NT2/D1 (cell line): Measurements from ENCODE around the gene TTLL7.
"Not testable (repeated sequence)": the region's sequence is repeated elsewhere in the genome, so short reads cannot be mapped to it uniquely, and the experiment has no call there.

ENCODE experiments used
- DNase-seq: peaks from one replicate; pipeline ENCODE4 v3.0.0-alpha.2; 2011; ENCODE audit warnings: low read depth, low spot score
- H3K27me3 ChIP-seq: 2 replicates; pipeline ENCODE4 v1.6.0; 2011; ENCODE audit warnings: mild to moderate bottlenecking; ENCODE audit not compliant: insufficient read length, insufficient read depth
- H3K36me3 ChIP-seq: 2 replicates; pipeline ENCODE4 v1.6.1; 2011; ENCODE audit warnings: mild to moderate bottlenecking, low read length, mixed read lengths; ENCODE audit not compliant: insufficient read depth, insufficient read length
- H3K4me1 ChIP-seq: 2 replicates; pipeline ENCODE4 v1.5.1; 2011; ENCODE audit not compliant: insufficient read depth, insufficient read length
- H3K4me3 ChIP-seq: 2 replicates; pipeline ENCODE4 v1.5.1; 2011; ENCODE audit warnings: low read depth; ENCODE audit not compliant: insufficient read length
- H3K9ac ChIP-seq: 2 replicates; pipeline ENCODE4 v1.6.0; 2011; ENCODE audit warnings: low read depth; ENCODE audit not compliant: insufficient read length
- H3K9me3 ChIP-seq: 2 replicates; pipeline ENCODE4 v1.5.1; 2011; ENCODE audit warnings: mild to moderate bottlenecking, low read length; ENCODE audit not compliant: insufficient read depth
- SUZ12 ChIP-seq: IDR thresholded peaks from 2 replicates; pipeline ENCODE4 v1.6.1; 2011; ENCODE audit not compliant: insufficient read length, insufficient read depth; ENCODE audit errors: extremely low read depth
- YY1 ChIP-seq: IDR thresholded peaks from 2 replicates; pipeline ENCODE4 v1.6.1; 2011; ENCODE audit not compliant: insufficient read length, insufficient read depth
- ZNF274 ChIP-seq: IDR thresholded peaks from 2 replicates; pipeline ENCODE4 v1.6.1; 2011; ENCODE audit warnings: mild to moderate bottlenecking, low read depth, low read length

Gene TTLL7

GRCh38 chr1:83994111-83994510, 4.8 kb downstream of the TTLL7 start:
- Histone ChIP-seq H3K4me1 (no peaks in the 10 kb centered on the region), H3K9ac (no peak overlapping the region), H3K27me3 (peaks cover 15% of the 10 kb centered on the region), H3K36me3 (no peaks in the 10 kb centered on the region), H3K4me3 (no peak overlapping the region), H3K9me3 (no peaks in the 10 kb centered on the region)
- TF ChIP-seq ZNF274, result no peak
- no peak for TF ChIP-seq YY1
- no peak for TF ChIP-seq SUZ12
- no peak for DNase-seq

GRCh38 chr1:83990734-83991133, 8.2 kb downstream of the TTLL7 start:
- Histone ChIP-seq H3K4me1 (no peaks in the 10 kb centered on the region), H3K27me3 (no peaks in the 10 kb centered on the region), H3K36me3 (no peaks in the 10 kb centered on the region), H3K4me3 (no peak overlapping the region), H3K9ac (no peak overlapping the region), H3K9me3 (peaks cover 10% of the 10 kb centered on the region; the same call in 1 of the 2 replicates)
- no peak for DNase-seq
- TF ChIP-seq ZNF274, result no peak
- TF ChIP-seq YY1, result no peak
- TF ChIP-seq SUZ12, result no peak

GRCh38 chr1:83985048-83985447, 13.9 kb downstream of the TTLL7 start:
- no peak overlapping the region for H3K9ac ChIP-seq
- TF ChIP-seq SUZ12 (no peak), ZNF274 (no peak), YY1 (no peak)
- no peak overlapping the region for H3K4me3 ChIP-seq
- no peaks in the 10 kb centered on the region for H3K36me3 ChIP-seq
- peaks cover 19% of the 10 kb centered on the region; the same call in 1 of the 2 replicates for H3K9me3 ChIP-seq
- no peaks in the 10 kb centered on the region for H3K27me3 ChIP-seq
- no peak for DNase-seq
- no peaks in the 10 kb centered on the region for H3K4me1 ChIP-seq

GRCh38 chr1:83983918-83984317, 15.0 kb downstream of the TTLL7 start:
- not testable (repeated sequence) for H3K27me3 ChIP-seq, H3K9ac ChIP-seq, H3K4me3 ChIP-seq, DNase-seq, H3K4me1 ChIP-seq, H3K36me3 ChIP-seq
- H3K9me3 ChIP-seq, result peaks cover 19% of the 10 kb centered on the region; the same call in 1 of the 2 replicates

GRCh38 chr1:83978056-83978455, 20.9 kb downstream of the TTLL7 start:
- Histone ChIP-seq H3K4me3 (no peak overlapping the region), H3K4me1 (no peaks in the 10 kb centered on the region), H3K9me3 (no peaks in the 10 kb centered on the region), H3K36me3 (no peaks in the 10 kb centered on the region), H3K9ac (no peak overlapping the region), H3K27me3 (no peaks in the 10 kb centered on the region)
- TF ChIP-seq ZNF274, result no peak
- TF ChIP-seq YY1, result no peak
- DNase-seq, result no peak

GRCh38 chr1:83976920-83977319, 22.0 kb downstream of the TTLL7 start:
- DNase-seq, result no peak
- no peaks in the 10 kb centered on the region for H3K36me3 ChIP-seq

GRCh38 chr1:83970802-83971201, 28.1 kb downstream of the TTLL7 start:
- H3K9ac ChIP-seq, result no peak overlapping the region
- no peaks in the 10 kb centered on the region for H3K36me3 ChIP-seq
- TF ChIP-seq SUZ12 (no peak), ZNF274 (no peak)
- H3K9me3 ChIP-seq, result no peaks in the 10 kb centered on the region
- H3K4me3 ChIP-seq, result no peak overlapping the region
- no peaks in the 10 kb centered on the region for H3K27me3 ChIP-seq
- peaks cover 3% of the 10 kb centered on the region for H3K4me1 ChIP-seq
- no peak for DNase-seq

More at GRCh38 chr1:83976920-83977319, 22.0 kb downstream of the TTLL7 start:
- no peak overlapping the region for H3K4me3 ChIP-seq
- no peaks in the 10 kb centered on the region for H3K27me3 ChIP-seq
- H3K4me1 ChIP-seq, result no peaks in the 10 kb centered on the region
- TF ChIP-seq ZNF274, result no peak
- no peak for TF ChIP-seq YY1
- TF ChIP-seq SUZ12, result no peak
- no peak overlapping the region for H3K9ac ChIP-seq
- H3K9me3 ChIP-seq, result no peaks in the 10 kb centered on the region

GRCh38 chr1:83970114-83970513, 28.8 kb downstream of the TTLL7 start:
- TF ChIP-seq ZNF274, result no peak
- no peak for TF ChIP-seq YY1
- no peak for TF ChIP-seq SUZ12
- H3K36me3 ChIP-seq, result no peaks in the 10 kb centered on the region

More at GRCh38 chr1:83970114-83970513, 28.8 kb downstream of the TTLL7 start:
- Histone ChIP-seq H3K9ac (no peak overlapping the region), H3K27me3 (no peaks in the 10 kb centered on the region), H3K4me3 (no peak overlapping the region), H3K9me3 (no peaks in the 10 kb centered on the region), H3K4me1 (peaks cover 3% of the 10 kb centered on the region)
- no peak for DNase-seq
